Glomerular visceral epithelial cell (primary cell): ENCODE results near the gene DCP2.

Experiments
- DNase-seq: peaks from one replicate; pipeline ENCODE4 v3.0.0-alpha.2; 2016; ENCODE audit errors: extremely low spot score

The DCP2 gene

DNA sequence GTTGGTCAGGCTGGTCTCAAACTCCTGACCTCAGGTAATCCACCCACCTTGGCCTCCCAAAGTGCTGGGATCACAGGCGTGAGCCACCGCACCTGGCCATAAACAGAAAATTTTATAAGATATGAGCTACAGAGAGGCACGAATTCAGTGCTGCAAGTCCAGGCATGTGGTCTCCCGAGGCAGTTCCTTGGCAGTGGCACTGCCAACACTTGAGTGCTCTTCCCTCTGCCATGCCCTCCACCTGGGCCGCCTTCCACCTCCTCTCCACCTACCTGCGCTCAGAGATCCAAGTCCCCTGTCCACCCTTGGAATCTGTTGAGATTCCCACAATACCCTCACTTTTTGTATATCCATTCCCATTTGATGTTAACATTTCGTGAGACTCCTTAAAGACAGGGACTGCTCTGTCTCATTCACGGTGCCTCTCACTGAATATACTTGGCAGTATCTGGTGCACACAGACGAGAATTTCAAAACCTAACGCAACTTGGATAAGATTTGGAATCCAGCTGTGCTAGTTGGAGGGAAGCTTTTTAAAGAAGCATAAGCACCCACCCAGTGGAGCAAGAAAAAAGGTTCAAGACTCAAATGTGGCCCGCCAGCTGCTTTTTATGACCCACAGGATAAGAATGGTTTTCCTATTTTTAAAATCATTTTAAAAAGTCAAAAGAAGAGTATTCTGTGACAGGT is 68.3 kb downstream of the DCP2 start:
- DNase-seq, result no peak

DNA sequence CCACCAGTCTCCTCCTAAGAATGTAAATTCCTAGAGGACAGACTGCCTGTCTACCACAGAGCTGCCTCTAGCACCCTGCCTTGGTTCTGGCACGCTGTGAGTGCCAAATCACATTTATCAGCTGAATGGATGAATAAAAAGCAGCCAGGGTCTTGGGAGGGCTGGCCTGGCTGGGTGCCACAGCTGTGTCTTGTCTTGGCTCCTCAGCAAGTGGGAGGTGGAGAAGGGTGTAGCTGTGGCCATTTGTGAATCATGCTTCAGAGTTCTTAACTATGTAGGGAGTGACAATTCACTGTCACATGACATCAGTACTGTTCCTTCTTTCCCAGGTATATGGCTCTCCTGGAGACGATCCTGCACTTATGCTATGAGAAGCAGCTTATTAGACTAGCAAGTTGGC is 70.6 kb downstream of the DCP2 start:
- peak; percentile 88 for DNase-seq

DNA sequence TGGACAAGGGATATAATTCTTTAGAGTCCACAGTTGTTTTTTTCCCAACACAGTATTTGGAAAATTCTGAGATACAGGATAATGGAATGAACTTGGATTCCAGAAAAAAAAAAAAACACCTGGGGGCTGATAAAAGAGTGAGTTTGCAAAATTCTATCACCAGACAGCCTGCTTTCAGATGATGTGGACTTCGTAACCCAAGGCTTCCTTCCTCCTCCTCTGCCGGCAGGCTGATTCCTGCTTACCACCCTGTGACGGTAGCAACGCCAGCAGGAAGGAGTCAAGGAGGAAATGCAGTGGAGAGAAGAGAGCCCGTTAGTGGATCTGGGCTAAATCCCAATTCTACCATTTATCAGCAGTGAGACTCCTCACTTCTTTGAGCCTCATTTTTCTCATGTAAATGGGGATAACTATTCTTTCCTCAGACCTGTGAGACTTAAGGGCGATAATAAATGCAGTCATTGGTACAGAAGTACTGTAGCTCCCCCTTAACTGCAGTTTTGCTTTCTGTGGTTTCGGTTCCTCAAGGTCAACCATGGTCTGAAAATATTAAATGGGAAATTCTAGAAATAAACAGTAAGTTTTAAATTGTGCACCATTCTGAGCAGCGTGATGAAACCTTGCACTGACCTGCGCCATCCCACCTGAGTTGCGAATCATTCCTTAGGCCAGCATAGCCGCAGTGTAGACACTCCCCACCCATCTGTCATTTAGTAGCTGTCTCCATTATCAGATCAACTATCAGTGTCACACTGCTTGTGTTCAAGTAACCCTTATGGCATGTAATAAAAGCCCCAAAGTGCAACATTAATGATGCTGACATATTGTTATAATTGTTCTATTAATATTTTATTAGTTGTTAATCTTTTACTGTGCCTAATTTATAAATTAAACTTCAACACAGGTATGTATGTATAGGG is 71.4 kb downstream of the DCP2 start:
- peak; percentile 60 for DNase-seq

DNA sequence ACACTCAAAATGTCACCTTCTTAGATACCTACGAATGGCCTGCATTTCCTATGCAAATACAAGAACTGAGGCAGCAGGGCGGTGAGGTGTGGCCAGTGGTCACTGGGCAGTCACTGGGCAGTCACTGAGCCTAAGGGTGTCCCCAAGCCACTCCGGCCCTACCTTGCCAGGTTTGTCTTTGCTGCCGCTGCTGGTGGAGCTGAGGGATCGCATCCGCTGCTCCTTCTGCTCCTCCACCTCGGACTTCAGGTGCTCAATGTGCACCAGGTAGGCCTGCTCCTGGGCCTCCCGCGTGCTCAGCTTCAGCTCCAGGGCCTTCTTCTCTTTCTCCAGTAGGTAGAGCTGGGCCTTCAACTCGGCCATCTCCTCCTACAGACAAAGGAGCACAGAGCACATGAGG is 72.3 kb downstream of the DCP2 start:
- DNase-seq, result no peak

DNA sequence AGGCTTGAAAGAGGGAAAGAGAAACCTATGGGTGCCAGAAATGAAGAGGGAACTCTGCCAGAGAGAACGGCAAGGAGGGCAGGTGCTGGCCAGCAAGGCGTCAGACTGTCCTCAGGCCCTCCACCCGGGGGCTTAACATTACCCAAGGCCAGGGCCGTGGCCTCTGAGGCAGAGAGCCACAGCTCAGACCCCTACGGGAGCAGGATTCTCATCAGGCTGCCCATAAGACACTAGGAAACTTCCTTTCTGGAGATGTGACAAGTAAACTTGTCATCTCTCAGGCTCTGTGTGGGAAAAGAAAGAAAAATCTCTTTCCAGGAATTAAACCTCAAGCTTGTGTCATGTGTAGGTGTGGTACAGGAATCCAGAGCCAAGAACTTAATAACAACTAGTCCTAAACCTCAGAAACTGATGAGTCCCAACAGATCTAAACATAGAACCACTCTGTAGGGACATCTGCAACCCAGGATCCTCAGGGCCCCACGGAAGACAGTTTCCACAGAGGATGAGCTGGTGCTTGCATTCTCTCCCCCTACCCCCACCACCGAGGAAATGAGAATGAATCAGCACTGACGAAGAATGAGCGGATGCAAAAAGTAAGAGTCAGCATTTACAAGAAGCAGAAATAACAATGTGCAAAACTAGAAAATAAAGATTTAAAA is 74.3 kb downstream of the DCP2 start:
- DNase-seq, result peak; percentile 72

DNA sequence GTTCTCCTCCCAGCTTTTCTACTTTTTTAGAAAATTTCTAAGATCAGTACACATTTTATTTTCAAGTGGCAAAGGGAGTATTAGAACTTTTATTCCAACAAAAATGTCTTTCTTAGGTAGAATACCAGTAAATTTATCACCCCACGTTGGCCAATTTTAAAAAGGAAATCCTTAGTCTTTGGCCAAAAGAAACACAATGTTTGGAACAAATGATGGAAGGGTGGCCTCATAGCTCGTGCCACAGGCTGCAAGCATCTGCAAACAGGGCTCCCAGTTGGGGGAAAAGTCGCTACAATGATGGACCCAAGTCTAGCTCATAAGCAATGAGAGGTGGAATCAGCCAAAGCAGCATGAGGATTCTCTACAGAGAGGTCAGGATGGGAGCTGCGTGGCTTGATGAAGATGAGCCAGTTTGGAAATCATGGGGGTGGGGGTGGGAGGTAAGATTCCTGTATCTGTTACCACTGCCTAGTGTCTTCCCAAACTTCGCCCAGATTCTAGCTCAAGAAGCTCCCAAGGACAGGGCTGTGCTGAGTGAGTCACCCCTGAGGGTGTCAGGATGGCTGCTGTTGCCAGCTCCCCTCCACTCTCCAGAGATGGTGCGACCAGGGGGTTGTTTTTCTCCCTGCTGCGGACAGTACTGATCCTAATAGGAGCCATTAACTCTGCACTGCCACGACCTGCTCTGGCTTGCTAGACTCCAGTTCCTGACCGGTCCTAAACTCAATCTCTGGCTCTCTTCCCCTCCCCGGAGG is 75.6 kb downstream of the DCP2 start:
- DNase-seq, result no peak

DNA sequence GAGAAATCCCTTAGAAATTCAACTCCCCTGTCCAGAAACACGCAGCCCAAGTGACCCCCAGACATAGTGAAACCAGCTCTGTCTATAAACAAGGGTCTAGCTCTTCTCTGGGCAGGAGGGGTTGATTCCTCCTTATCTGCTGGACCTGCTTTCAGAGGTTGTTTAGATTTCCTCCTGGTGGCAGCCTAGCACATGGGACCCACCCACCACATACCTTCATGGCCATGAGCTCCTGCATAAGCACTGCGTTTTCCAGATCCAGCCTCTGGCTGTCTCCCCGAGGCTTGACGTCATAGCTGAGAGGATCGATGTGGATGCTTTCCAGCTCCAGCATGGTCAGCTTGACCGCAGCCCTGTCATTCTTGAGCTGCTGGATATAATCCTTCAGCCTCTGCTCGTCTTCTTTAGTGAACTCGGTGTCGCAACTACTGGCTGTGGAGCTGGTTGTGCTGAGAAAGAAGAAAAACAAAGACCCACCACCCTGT is 77.0 kb downstream of the DCP2 start:
- DNase-seq, result no peak

DNA sequence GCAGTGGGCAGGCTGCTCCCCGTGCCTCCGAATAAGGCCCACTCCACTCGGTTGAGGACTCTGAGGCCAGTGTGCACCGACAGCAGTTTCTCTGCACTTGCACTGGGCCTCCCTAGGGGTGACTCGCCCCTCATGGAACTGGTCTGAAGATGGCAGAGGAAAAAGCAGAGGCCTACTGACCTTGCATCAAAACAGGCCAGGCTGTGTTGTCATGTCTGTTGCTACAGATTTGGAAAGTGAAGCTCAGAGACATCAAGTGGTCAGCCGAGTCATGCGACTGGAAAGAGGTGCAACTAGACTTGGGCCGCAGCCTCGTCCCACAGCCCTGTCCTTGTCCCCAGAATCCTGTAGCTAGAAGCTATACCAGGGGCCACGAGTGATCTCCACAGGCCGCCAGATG is 78.3 kb downstream of the DCP2 start:
- no peak for DNase-seq

DNA sequence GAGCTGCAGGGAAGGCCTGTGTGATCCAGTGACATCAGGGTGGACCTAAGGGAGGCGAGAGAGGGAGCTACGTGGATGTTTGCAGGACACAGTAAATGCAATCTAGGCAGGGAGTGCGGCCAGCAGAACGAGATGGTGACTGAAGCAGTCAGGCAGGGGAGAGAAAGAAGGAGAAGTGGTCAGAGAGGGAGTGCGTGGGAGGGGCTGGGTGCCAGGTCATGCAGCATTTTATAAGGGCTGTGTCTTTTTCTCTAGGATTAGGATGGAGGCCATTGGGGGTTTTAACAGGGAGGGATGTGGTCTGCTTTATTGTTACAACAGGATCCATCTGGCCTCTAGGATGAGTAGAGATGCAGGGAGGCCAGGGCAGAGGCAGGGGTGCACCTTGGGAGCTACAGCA is 80.4 kb downstream of the DCP2 start:
- no peak for DNase-seq

DNA sequence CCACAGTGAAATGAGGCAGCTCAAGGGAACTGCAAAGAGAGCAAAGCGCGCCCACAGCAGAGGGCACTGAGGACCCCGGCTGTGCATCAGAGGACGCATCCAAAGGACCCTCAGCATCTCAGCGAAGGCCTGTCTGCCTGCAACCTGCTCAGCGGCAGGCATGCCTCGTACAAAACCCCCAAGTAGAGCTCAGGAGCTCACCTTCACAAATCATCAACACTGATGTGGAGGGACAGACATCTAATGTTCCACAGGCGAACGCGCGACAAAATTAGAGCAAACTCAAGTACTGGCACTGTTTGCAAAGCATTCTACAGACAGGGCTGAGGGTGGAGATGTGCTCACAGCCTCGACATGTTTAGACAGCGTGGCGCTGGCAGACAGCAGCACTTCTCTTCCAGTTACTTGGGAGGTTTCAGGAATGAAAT is 81.0 kb downstream of the DCP2 start:
- DNase-seq, result no peak

DNA sequence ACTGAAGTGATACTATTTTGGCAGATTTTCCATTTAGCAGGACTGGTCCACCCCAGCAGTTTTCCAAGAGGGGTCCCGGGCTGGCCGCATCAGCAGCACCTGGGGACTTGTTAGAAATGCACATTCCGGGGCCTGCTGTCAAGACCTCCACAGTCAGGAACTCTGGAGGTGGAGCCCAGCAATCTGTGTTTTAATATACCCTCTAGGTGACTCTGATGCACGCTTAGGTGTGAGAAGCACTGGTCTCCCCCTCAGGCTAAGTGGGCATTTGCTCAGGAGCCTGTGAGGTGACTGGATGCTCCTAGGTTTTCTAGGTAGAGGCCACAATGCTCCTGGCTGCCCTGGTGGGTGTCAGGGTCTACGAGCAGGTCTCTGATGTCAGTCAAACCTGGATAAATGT is 81.7 kb downstream of the DCP2 start:
- DNase-seq, result no peak

DNA sequence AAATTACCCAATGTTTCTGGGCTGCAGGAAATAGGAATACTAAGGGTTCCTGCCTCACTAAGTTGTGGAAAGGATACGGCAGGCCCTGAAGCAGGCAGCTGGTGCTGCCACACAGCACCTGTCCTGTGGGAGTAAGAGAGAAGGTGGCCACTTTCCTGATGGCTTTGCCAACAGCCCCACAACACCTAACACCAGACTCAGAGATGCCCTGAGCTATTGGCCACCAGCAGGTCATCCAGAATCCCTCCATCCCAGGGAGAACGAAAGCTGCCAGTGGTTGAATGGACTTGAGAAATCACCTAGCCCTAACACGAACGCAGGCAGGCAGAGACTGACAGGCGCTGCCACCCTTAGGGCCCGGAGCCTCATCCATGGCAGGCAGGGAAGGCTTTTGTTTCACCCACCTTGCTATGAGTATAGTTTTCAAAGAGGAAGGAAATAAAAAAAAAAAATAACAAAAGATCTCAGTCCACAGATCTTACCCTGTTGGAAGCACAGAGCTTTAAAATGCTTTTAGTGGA is 82.2 kb downstream of the DCP2 start:
- DNase-seq, result peak; percentile 13

DNA sequence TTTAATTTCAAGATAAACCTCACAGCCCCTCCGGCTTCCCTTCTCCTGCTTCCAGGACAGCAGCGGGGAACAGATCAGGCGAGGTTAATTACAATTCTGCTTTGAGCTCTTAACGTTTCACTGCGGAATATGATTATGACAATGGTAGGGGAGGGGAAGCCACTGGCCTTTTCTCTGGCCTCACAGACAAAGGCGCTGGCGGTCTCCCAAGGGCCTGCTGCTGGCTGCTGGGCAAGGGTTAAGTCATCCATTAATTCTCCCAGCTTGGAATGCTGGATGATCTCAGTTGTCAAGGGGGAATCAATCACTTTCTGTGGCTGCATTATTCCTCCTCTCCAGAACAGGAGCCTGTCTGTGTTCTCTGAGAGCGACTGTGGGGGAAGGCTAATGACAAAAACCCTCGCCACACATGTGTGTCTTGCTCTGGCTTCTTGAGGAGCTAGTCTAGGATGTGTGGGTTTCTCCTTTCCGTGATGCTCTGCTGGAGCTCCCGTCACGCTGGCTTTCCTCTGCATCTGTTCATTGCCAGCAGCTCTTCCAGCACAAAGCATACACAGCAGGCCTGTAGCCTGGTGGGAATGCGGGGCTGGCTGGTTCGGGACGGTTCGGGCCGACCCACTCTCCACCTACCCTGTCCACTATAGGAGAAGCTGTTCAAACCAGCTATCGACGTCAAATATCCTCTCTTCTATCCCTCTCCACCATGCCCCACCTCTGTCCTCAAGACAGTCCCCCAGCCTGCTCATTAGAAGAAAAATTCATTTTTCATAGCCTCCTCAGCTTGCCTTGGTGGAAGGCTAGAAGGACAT is 82.8 kb downstream of the DCP2 start:
- DNase-seq, result peak; percentile 99

DNA sequence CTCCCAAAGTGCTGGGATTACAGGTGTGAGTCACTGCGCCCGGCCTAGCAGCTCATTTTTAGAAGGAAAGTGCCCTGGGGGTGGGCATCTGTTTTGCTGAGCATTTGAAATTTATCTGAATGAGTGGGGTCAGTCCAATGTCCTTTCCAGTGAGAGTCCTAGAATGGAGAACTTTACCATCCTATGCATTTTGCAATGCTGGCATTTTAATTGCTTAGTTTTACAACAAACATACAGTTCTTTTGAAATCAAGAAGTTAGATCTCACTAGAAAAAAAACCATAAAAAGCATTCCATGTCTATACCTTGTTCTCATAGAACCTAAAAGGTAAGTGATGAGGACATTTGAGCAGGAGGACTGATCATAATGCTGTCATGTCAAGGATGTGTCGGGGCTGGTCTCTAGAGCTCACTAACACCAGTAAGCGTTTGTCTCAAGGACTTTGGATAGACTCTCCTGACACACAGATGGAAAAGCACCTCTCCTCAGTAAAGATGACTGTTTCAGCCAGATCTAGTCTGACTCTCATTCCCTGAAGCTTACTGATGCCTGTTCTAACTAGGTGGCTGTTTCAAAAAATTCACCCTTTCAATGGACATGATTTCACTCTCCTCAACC is 83.9 kb downstream of the DCP2 start:
- no peak for DNase-seq

DNA sequence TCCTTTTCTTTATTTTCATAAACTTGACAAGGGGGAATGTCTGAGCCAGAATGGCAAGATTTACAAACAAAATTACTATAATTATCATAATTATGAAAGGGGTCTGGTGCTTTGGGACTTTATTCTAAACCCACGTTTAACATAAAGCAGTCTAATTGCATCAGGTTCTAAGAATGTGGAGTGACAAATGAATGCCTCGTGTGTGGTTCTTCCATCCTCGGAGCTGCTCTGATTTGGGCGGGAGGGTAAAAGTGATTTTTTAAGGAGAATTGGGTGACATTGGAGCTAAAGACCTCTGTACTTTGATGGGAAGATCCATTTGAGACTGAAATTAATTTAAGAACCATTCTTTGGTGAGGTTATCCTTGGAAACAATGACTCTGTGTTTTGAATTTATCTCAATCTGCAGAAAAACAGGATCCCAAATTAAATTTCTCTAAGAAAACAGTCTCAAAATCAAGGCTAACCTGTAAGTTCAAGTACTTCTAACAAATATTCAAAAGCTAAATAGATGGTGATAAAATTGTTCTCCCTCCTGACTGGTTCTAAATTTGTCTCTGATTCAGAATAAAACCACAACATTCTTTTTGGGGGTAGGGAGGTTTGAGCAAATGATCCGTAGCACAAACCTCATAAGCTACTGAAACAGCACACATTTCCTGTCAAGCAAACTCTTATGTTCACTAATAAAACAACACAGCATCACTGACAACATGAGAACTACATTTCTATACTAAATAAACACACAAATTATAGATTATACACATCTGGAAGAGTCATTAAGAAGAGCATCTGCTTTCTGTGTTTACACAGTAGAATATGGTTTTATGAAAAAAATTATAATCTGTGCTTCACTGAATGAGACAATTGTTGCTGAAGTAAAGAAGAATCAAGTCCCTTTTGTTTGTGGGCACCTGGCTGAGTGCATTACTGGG is 85.5 kb downstream of the DCP2 start:
- DNase-seq, result peak; percentile 77

DNA sequence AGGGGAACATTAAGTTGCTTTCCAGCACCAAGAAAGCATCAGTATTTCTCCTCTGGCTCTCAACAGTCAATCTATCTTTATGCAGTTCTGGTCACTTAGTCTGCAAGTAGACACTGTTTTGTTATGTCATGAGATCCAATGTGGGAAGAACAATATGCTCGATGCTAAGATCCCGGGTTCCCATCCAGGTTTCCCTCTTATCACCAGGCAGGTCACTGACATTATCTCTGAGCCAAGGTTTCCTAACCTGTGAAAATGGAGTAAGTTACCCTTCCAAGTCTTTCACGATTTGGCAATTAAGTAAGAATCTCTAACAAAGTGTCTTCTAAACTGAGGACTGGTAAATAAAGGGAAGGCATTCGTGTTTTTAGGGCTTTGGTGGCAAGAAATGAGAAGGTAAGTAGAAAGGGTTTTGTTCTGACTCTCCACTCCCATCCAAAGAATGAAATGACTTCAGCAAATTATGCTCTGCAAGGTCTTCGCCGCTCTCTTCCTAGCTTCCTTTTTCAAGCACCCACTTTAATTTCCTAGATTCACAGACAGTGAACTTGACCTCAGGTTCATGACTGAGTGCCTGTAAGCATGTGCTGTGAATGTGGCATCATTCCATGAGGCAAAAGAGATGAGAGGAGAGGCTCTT is 86.4 kb downstream of the DCP2 start:
- no peak for DNase-seq

DNA sequence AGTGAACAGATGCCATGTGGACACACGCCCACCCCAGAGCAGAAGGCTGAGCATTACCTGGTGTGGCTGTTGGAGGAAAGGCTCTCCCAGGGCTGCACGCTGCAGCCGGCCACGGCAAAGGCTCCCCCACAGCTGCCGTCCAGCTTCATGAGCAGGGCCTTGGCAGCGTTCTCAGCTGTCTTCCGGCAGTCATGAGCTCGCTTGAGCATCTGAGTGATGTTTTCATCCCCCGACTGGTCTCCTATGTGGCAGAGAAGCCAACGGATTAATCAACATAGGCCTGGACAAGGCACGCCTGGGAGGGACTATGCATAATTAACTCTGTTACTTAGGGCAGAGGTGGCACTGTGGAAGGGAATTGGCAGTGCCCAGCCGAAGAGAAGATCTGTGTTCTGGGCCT is 87.3 kb downstream of the DCP2 start:
- DNase-seq, result no peak

DNA sequence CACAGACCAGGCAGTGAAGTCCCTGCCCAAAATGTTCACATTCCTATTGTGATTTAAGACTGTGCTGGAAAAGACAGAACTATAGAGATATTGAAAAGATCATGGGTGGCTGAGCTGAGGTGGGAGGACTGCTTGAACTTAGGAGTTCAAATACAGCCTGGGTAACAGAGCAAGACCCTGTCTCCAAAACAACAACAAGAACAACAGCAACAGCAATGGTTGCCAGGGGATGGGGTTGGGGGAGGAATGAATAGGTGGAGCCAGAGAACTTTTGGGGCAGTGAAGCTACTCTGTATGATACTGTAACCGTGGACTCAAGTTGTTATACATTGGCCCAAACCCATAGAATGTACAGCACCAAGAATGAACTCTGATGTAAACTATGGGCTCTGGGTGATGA is 88.2 kb downstream of the DCP2 start:
- no peak for DNase-seq

DNA sequence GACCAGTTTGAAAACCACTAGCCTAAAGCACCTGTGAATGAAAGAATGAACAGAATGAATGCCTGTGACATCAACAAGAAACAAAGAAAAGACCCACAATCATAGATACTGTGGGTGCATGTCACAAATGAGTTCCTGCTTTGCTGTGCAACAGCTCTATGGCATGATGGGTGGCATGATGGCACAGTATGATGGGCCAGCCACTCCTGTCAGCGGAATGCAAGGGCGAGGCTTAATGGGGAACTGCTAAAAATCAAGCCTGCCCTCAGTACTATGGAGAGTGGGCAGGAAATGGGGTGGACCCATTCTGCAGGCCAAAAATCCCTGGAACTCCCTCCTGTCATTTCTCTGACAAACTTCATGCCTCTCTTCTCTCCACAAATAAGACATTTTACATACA is 89.0 kb downstream of the DCP2 start:
- no peak for DNase-seq
